IMR-90 (cell line): ENCODE results near the gene CLK1.
A peak's percentile ranks its signal among the peaks of the same experiment; 100 is the strongest.

Experiments
- BHLHE40 ChIP-seq: fragments of 150-350 bp; IDR thresholded peaks from 2 replicates; pipeline ENCODE4 v1.6.1; 2016; ENCODE audit warnings: mild to moderate bottlenecking, low read depth, low read length
- CEBPB ChIP-seq: IDR thresholded peaks from 2 replicates; pipeline ENCODE4 v1.6.1; 2012; ENCODE audit warnings: low read depth, low read length, improper control_type of control experiment
- ELK1 ChIP-seq: fragments of 150-350 bp; IDR thresholded peaks from 2 replicates; pipeline ENCODE4 v1.6.1; 2016; ENCODE audit warnings: low read depth, mild to moderate bottlenecking, low read length, moderate library complexity, borderline replicate concordance
- MXI1 ChIP-seq: IDR thresholded peaks from 2 replicates; pipeline ENCODE4 v1.6.1; 2012; ENCODE audit warnings: low read depth, mild to moderate bottlenecking, low read length, moderate library complexity, borderline replicate concordance
- POLR2A ChIP-seq: IDR thresholded peaks from 2 replicates; pipeline ENCODE4 v1.6.1; 2012; ENCODE audit warnings: mild to moderate bottlenecking, low read depth, low read length
- RAD21 ChIP-seq: IDR thresholded peaks from 2 replicates; pipeline ENCODE4 v1.6.1; 2012; ENCODE audit warnings: low read length, improper control_type of control experiment
- RCOR1 ChIP-seq: IDR thresholded peaks from 2 replicates; pipeline ENCODE4 v1.6.1; 2012; ENCODE audit warnings: mild to moderate bottlenecking, low read length, improper control_type of control experiment; ENCODE audit not compliant: insufficient replicate concordance
- SMC3 ChIP-seq: fragments of 150-350 bp; IDR thresholded peaks from 2 replicates; pipeline ENCODE4 v1.6.1; 2016; ENCODE audit warnings: low read depth, mild to moderate bottlenecking, antibody characterized with exemption, low read length, moderate library complexity
- TF ChIP-seq, protein P1 (sequence below): conservative IDR thresholded peaks from 2 replicates; pipeline ENCODE4 v1.5.1; 2012; ENCODE audit warnings: mild to moderate bottlenecking, low read depth, low read length, improper control_type of control experiment
- TF ChIP-seq, protein P2 (sequence below): fragments of 150-350 bp; IDR thresholded peaks from 2 replicates; pipeline ENCODE4 v1.6.1; 2017; ENCODE audit warnings: mild to moderate bottlenecking, antibody characterized with exemption, low read length, low read depth

- TF ChIP-seq, protein P1, sequence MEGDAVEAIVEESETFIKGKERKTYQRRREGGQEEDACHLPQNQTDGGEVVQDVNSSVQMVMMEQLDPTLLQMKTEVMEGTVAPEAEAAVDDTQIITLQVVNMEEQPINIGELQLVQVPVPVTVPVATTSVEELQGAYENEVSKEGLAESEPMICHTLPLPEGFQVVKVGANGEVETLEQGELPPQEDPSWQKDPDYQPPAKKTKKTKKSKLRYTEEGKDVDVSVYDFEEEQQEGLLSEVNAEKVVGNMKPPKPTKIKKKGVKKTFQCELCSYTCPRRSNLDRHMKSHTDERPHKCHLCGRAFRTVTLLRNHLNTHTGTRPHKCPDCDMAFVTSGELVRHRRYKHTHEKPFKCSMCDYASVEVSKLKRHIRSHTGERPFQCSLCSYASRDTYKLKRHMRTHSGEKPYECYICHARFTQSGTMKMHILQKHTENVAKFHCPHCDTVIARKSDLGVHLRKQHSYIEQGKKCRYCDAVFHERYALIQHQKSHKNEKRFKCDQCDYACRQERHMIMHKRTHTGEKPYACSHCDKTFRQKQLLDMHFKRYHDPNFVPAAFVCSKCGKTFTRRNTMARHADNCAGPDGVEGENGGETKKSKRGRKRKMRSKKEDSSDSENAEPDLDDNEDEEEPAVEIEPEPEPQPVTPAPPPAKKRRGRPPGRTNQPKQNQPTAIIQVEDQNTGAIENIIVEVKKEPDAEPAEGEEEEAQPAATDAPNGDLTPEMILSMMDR, result peak; percentile 57
- TF ChIP-seq CEBPB (no peak), ELK1 (no peak), POLR2A (no peak; the same call in 1 of the 2 replicates), BHLHE40 (no peak), MXI1 (peak; percentile 76; the same call in 1 of the 2 replicates), RCOR1 (no peak), SMC3 (peak; percentile 49; the same call in 1 of the 2 replicates), RAD21 (peak; percentile 56)
- TF ChIP-seq, protein P2, sequence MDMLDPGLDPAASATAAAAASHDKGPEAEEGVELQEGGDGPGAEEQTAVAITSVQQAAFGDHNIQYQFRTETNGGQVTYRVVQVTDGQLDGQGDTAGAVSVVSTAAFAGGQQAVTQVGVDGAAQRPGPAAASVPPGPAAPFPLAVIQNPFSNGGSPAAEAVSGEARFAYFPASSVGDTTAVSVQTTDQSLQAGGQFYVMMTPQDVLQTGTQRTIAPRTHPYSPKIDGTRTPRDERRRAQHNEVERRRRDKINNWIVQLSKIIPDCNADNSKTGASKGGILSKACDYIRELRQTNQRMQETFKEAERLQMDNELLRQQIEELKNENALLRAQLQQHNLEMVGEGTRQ, result no peak
These were observed 52.1 kb downstream of the CLK1 start for GRCh38 chr2:200812122-200813022.
